HG03558 (cell line): ENCODE results near the gene FOXE3.
"Not testable (repeated sequence)": the region's sequence is repeated elsewhere in the genome, so short reads cannot be mapped to it uniquely, and the experiment has no call there.

ENCODE experiments used
- ATAC-seq: cut with Tn5 transposase; IDR thresholded peaks from one replicate; pipeline ENCODE4 v1.9.1; 2021; ENCODE audit warnings: moderate number of reproducible peaks; ENCODE audit not compliant: unreplicated experiment; ENCODE audit errors: extremely low read depth

FOXE3 gene

GRCh38 chr1:47444562-47445465 is 28.7 kb downstream of the FOXE3 start:
- no peak for ATAC-seq

- ATAC-seq: no peak
These were observed 29.9 kb downstream of the FOXE3 start for GRCh38 chr1:47445823-47446550.

GRCh38 chr1:47448462-47449222 is 32.6 kb downstream of the FOXE3 start:
- ATAC-seq: no peak

GRCh38 chr1:47449822-47450552 is 33.9 kb downstream of the FOXE3 start:
- no peak for ATAC-seq

GRCh38 chr1:47450606-47451005 is 34.5 kb downstream of the FOXE3 start:
- no peak for ATAC-seq

- ATAC-seq: no peak
These were observed 36.3 kb downstream of the FOXE3 start for GRCh38 chr1:47452426-47452825.

GRCh38 chr1:47453910-47454309 is 37.8 kb downstream of the FOXE3 start:
- ATAC-seq: not testable (repeated sequence)

- ATAC-seq: no peak
These were observed 40.2 kb downstream of the FOXE3 start for GRCh38 chr1:47456250-47456649.

- not testable (repeated sequence) for ATAC-seq
These were observed 41.5 kb downstream of the FOXE3 start for GRCh38 chr1:47457547-47457946.

- ATAC-seq: no peak
These were observed 43.2 kb downstream of the FOXE3 start for GRCh38 chr1:47459253-47459788.

- no peak for ATAC-seq
These were observed 44.0 kb downstream of the FOXE3 start for GRCh38 chr1:47460040-47460439.

GRCh38 chr1:47460456-47460855 is 44.4 kb downstream of the FOXE3 start:
- no peak for ATAC-seq

- ATAC-seq: no peak
These were observed 49.5 kb downstream of the FOXE3 start for GRCh38 chr1:47465605-47466004.
